ENCODE data around the gene MYNN.

Gene MYNN

GRCh38 chr3:169827712-169828111 is 54.5 kb downstream of the MYNN start:
- no peak for DNase-seq (ENCODE audit: low read depth)

- peak; percentile 10 for DNase-seq (ENCODE audit: low read depth)
Measured at GRCh38 chr3:169835533-169835932, 62.3 kb downstream of the MYNN start.

- peak; percentile 39 for DNase-seq (ENCODE audit: low read depth)
Measured at GRCh38 chr3:169836078-169836941, 63.1 kb downstream of the MYNN start.

GRCh38 chr3:169836942-169837275 is 63.7 kb downstream of the MYNN start:
- peak; percentile 40 for DNase-seq (ENCODE audit: low read depth)

GRCh38 chr3:169838511-169839030 is 65.4 kb downstream of the MYNN start:
- no peak for DNase-seq (ENCODE audit: low read depth)
